ENCODE measurements around the gene NPY5R. TPM values are rescaled to one million over a fixed set of nuclear protein-coding genes. Genes with fewer than 3 reads are reported as not detected.

Gene NPY5R
- total RNA-seq, 1 experiment from 2014 or later, result 7.1 TPM

- H3K27ac ChIP-seq (ENCODE audit: low read depth, low read length, poor library complexity, severe bottlenecking), result no peak overlapping the region
- intact Hi-C loops (cut with micrococcal nuclease; ENCODE audit: unreplicated experiment), result no loop called here
- H3K36me3 ChIP-seq (ENCODE audit: insufficient read depth, low read length, poor library complexity, severe bottlenecking), result no peaks in the 10 kb centered on the region
- no peaks in the 10 kb centered on the region for H3K4me1 ChIP-seq (ENCODE audit: insufficient read depth, low read length, poor library complexity, severe bottlenecking)
- POLR2A ChIA-PET (ENCODE audit: low non-redundant PET), result no interaction called here
- no peaks in the 10 kb centered on the region for H3K9me3 ChIP-seq (ENCODE audit: low read depth, low read length, poor library complexity, severe bottlenecking)
- no peak overlapping the region for H3K4me3 ChIP-seq (ENCODE audit: low read depth, low read length, poor library complexity, severe bottlenecking)
- BruUV-seq (replicated peaks), result no TSS peak
- H3K27me3 ChIP-seq (replicated peaks; ENCODE audit: insufficient read depth, low read depth, low read length, poor library complexity), result no peaks in the 10 kb centered on the region
- no peak for DNase-seq (ENCODE audit: low spot score)
- CTCF ChIA-PET, result no interaction called here
- TF ChIP-seq EZH2 (IDR thresholded peaks at IDR 0.05; ENCODE audit: borderline replicate concordance, low read depth, low read length, poor library complexity, severe bottlenecking), result no peak
- TF ChIP-seq CTCF (conservative IDR thresholded peaks at IDR 0.05; ENCODE audit: low read depth, low read length), result no peak
These were observed 24.0 kb downstream of the NPY5R start for GRCh38 chr4:163367651-163368050.

- H3K4me3 ChIP-seq (ENCODE audit: low read depth, low read length, poor library complexity, severe bottlenecking), result no peak overlapping the region
- ChIA-PET POLR2A (ENCODE audit: low non-redundant PET) (no interaction called here), CTCF (no interaction called here)
- no peaks in the 10 kb centered on the region for H3K4me1 ChIP-seq (ENCODE audit: insufficient read depth, low read length, poor library complexity, severe bottlenecking)
- TF ChIP-seq EZH2 (IDR thresholded peaks at IDR 0.05; ENCODE audit: borderline replicate concordance, low read depth, low read length, poor library complexity, severe bottlenecking), result no peak
- TF ChIP-seq CTCF (conservative IDR thresholded peaks at IDR 0.05; ENCODE audit: low read depth, low read length), result no peak
- intact Hi-C loops (cut with micrococcal nuclease; ENCODE audit: unreplicated experiment), result no loop called here
- BruUV-seq (replicated peaks), result no TSS peak
- no peak for DNase-seq (ENCODE audit: low spot score)
- no peaks in the 10 kb centered on the region for H3K36me3 ChIP-seq (ENCODE audit: insufficient read depth, low read length, poor library complexity, severe bottlenecking)
- no peaks in the 10 kb centered on the region for H3K27me3 ChIP-seq (replicated peaks; ENCODE audit: insufficient read depth, low read depth, low read length, poor library complexity)
- H3K27ac ChIP-seq (ENCODE audit: low read depth, low read length, poor library complexity, severe bottlenecking), result no peak overlapping the region
- no peaks in the 10 kb centered on the region for H3K9me3 ChIP-seq (ENCODE audit: low read depth, low read length, poor library complexity, severe bottlenecking)
These were observed 28.3 kb downstream of the NPY5R start for GRCh38 chr4:163372029-163372428.

GRCh38 chr4:163378661-163379060, 35.0 kb downstream of the NPY5R start:
- H3K4me3 ChIP-seq (ENCODE audit: low read depth, low read length, poor library complexity, severe bottlenecking), result no peak overlapping the region
- no peak for DNase-seq (ENCODE audit: low spot score)
- H3K36me3 ChIP-seq (ENCODE audit: insufficient read depth, low read length, poor library complexity, severe bottlenecking), result no peaks in the 10 kb centered on the region
- ChIA-PET CTCF (no interaction called here), POLR2A (ENCODE audit: low non-redundant PET) (no interaction called here)
- H3K27me3 ChIP-seq (replicated peaks; ENCODE audit: insufficient read depth, low read depth, low read length, poor library complexity), result no peaks in the 10 kb centered on the region
- BruUV-seq (replicated peaks), result no TSS peak
- H3K9me3 ChIP-seq (ENCODE audit: low read depth, low read length, poor library complexity, severe bottlenecking), result no peaks in the 10 kb centered on the region
- no peak overlapping the region for H3K27ac ChIP-seq (ENCODE audit: low read depth, low read length, poor library complexity, severe bottlenecking)
- no peak for TF ChIP-seq CTCF (conservative IDR thresholded peaks at IDR 0.05; ENCODE audit: low read depth, low read length)
- TF ChIP-seq EZH2 (IDR thresholded peaks at IDR 0.05; ENCODE audit: borderline replicate concordance, low read depth, low read length, poor library complexity, severe bottlenecking), result no peak
- no peaks in the 10 kb centered on the region for H3K4me1 ChIP-seq (ENCODE audit: insufficient read depth, low read length, poor library complexity, severe bottlenecking)
- intact Hi-C loops (cut with micrococcal nuclease; ENCODE audit: unreplicated experiment), result no loop called here

All from A673 (cell line).